Measurements from ENCODE around the gene SH3BGR. TPM values are rescaled to one million over a fixed set of nuclear protein-coding genes. Genes with fewer than 3 reads are reported as not detected.

The SH3BGR gene
- total and polyA plus RNA-seq, 2 of the 4 experiments (the other 2 are of a cell fraction) = 1.6 to 2.0 TPM

DNA sequence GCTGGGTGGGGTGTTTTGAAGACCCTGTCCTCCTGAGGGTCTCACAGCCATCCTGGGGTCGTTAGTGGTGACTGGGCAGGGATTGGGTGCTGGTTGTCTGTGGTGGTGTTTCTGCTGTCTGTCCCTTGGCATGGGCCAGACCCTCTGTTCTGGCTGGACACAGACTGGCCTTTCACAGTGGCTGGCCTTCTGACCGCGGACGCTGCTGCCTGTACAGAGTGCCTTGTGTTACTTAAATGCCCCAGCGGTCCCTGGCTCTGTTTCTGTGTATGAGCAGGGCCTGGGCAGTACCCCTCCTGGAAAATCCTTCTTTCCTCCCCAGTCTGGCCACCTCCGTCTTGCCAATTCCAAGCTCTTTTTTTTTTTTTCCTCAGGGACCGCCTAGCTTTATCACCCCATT, 50.9 kb downstream of the SH3BGR start:
- Histone ChIP-seq H3K27me3 (ENCODE audit: control insufficient read depth, insufficient read depth, low read length) (no peaks in the 10 kb centered on the region), H3K79me1 (ENCODE audit: low read depth in 1 of 2, low read length in 2 of 2) (no peaks in the 10 kb centered on the region), H3K23ac (ENCODE audit: low read depth, low read length) (no peak overlapping the region), H3K27ac (ENCODE audit: insufficient read depth, low read length) (no peak overlapping the region), H2AFZ (replicated peaks; ENCODE audit: low read length, poor library complexity) (no peak overlapping the region), H3K14ac (replicated peaks; ENCODE audit: low read depth, low read length) (no peak overlapping the region), H3K36me3 (ENCODE audit: control insufficient read depth, insufficient read depth, low read length) (no peaks in the 10 kb centered on the region), H4K5ac (ENCODE audit: low read depth, low read length) (no peak overlapping the region), H3K18ac (ENCODE audit: low read depth, low read length) (no peak overlapping the region), H4K20me1 (ENCODE audit: insufficient read depth, low read length) (no peaks in the 10 kb centered on the region), H3K4me2 (ENCODE audit: low read depth, low read length) (no peak overlapping the region), H3K9me1 (ENCODE audit: insufficient read depth, low read length) (no peaks in the 10 kb centered on the region), H2BK15ac (ENCODE audit: low read depth, low read length) (no peak overlapping the region), H3K9me3 (ENCODE audit: control insufficient read depth, insufficient read depth, low read length) (no peaks in the 10 kb centered on the region), H2AK5ac (ENCODE audit: low read depth, low read length) (no peak overlapping the region), H3K4me1 (ENCODE audit: control insufficient read depth, insufficient read depth, low read length) (no peaks in the 10 kb centered on the region), H2AK9ac (replicated peaks; ENCODE audit: low read depth, low read length, poor library complexity) (no peak overlapping the region), H4K91ac (ENCODE audit: insufficient read depth, low read depth, low read length) (no peak overlapping the region), H3K9ac (ENCODE audit: low read depth, low read length) (no peak overlapping the region), H2BK5ac (ENCODE audit: low read depth, low read length, poor library complexity, severe bottlenecking) (no peak overlapping the region), H4K8ac (ENCODE audit: low read depth in 2 of 2, low read length in 2 of 2) (no peak overlapping the region), H3K4me3 (ENCODE audit: insufficient read depth, low read depth, low read length) (no peak overlapping the region), H2BK20ac (ENCODE audit: low read depth, low read length) (no peak overlapping the region), H3K4ac (ENCODE audit: low read depth, low read length) (no peak overlapping the region), H3K56ac (ENCODE audit: extremely low read depth, insufficient read depth, low read length) (no peak overlapping the region), H2BK120ac (ENCODE audit: low read depth, low read length) (no peak overlapping the region)
- 45% methylated on average over 4 of the region's 7 CpGs; no CpG with 5 or more reads in 1 of the 2 experiments for WGBS, 2 experiments (ENCODE audit: extremely low coverage in 2 of 2, insufficient read length in 1 of 2)
- DNase-seq (no peak), ATAC-seq (ENCODE audit: low read depth) (no peak)
- TF ChIP-seq, protein P1, sequence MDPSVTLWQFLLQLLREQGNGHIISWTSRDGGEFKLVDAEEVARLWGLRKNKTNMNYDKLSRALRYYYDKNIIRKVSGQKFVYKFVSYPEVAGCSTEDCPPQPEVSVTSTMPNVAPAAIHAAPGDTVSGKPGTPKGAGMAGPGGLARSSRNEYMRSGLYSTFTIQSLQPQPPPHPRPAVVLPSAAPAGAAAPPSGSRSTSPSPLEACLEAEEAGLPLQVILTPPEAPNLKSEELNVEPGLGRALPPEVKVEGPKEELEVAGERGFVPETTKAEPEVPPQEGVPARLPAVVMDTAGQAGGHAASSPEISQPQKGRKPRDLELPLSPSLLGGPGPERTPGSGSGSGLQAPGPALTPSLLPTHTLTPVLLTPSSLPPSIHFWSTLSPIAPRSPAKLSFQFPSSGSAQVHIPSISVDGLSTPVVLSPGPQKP (IDR thresholded peaks at IDR 0.05; ENCODE audit: borderline replicate concordance, low read depth, low read length) = no peak
- TF ChIP-seq RFX5 (IDR thresholded peaks at IDR 0.05; ENCODE audit: low read depth, low read length) (no peak), USF2 (IDR thresholded peaks at IDR 0.05; ENCODE audit: low read depth, low read length) (no peak), CEBPB (IDR thresholded peaks at IDR 0.05; ENCODE audit: low read depth, low read length) (no peak), BHLHE40 (IDR thresholded peaks at IDR 0.05; ENCODE audit: low read depth, low read length) (no peak)
- dilution Hi-C loops (cut with HindIII; ENCODE audit: low sequenced_read_pairs, unreplicated experiment) (loop anchor here (25.0 kb wide), 1 partner anchor 210 kb away; no protein-coding TSS in a partner anchor), in situ Hi-C loops (cut with MboI; ENCODE audit: low sequenced_read_pairs) (no loop called here), intact Hi-C loops (cut with micrococcal nuclease) (no loop called here)
- BruUV-seq (replicated peaks) = no TSS peak
- ChIA-PET CTCF (interaction anchor here (0.6 kb wide), 1 partner anchor 69 kb away, joined by 3 read pairs; no protein-coding TSS in a partner anchor), POLR2A (ENCODE audit: unreplicated experiment) (no interaction called here)

All from IMR-90 (cell line).